Fibroblast of lung (primary cell): Measurements from ENCODE around the gene ATP2B2. TPM values are rescaled to one million over a fixed set of nuclear protein-coding genes. Genes with fewer than 3 reads are reported as not detected.

Experiments
- DNase-seq, 2 donors: peaks; one replicate each; pipeline versions ENCODE4 v3.0.0 to v3.0.0-alpha.2; 2010; ENCODE audit warnings: low read depth in 2 of 2
- H2AFZ ChIP-seq: 2 replicates; pipeline ENCODE4 v1.5.1; 2012; ENCODE audit warnings: low read length, control low read depth, inconsistent platforms
- H3K27ac ChIP-seq: 2 replicates; pipeline ENCODE4 v1.5.1; 2011; ENCODE audit warnings: low read length, control low read depth; ENCODE audit not compliant: insufficient read depth
- H3K27me3 ChIP-seq: 2 replicates; pipeline ENCODE4 v1.5.1; 2011; ENCODE audit warnings: mild to moderate bottlenecking, low read length; ENCODE audit not compliant: control insufficient read depth, insufficient read depth
- H3K36me3 ChIP-seq: 2 replicates; pipeline ENCODE4 v1.5.1; 2011; ENCODE audit warnings: low read length; ENCODE audit not compliant: control insufficient read depth, insufficient read depth
- H3K4me1 ChIP-seq: 2 replicates; pipeline ENCODE4 v1.5.1; 2011; ENCODE audit warnings: low read length; ENCODE audit not compliant: control insufficient read depth, insufficient read depth; ENCODE audit errors: extremely low read depth
- H3K4me2 ChIP-seq: 2 replicates; pipeline ENCODE4 v1.5.1; 2011; ENCODE audit warnings: low read length, control low read depth; ENCODE audit not compliant: insufficient read depth; ENCODE audit errors: extremely low read depth
- H3K4me3 ChIP-seq, 4 experiments: fragments of 200-600 bp in 1 of 4; sonication (generic) in 1 of 4; replicated peaks in 1 of 4; 2 replicates each; pipeline ENCODE4 v1.5.1; 2011 to 2016; ENCODE audit warnings: low read length in 4 of 4, low read depth in 3 of 4, mild to moderate bottlenecking in 3 of 4, control low read depth in 2 of 4, inconsistent platforms in 1 of 4, mixed read lengths in 1 of 4; ENCODE audit not compliant: insufficient read depth in 1 of 4; ENCODE audit errors: control extremely low read depth in 1 of 4
- H3K79me2 ChIP-seq: 2 replicates; pipeline ENCODE4 v1.5.1; 2012; ENCODE audit warnings: mild to moderate bottlenecking, low read length, inconsistent platforms; ENCODE audit not compliant: control insufficient read depth, insufficient read depth
- H3K9ac ChIP-seq: 2 replicates; pipeline ENCODE4 v1.5.1; 2011; ENCODE audit warnings: mild to moderate bottlenecking, low read length, control low read depth; ENCODE audit not compliant: insufficient read depth
- H3K9me3 ChIP-seq: 2 replicates; pipeline ENCODE4 v1.5.1; 2012; ENCODE audit warnings: low read depth, low read length; ENCODE audit not compliant: control insufficient read depth, insufficient read depth
- H4K20me1 ChIP-seq: 2 replicates; pipeline ENCODE4 v1.5.1; 2011; ENCODE audit warnings: low read length; ENCODE audit not compliant: control insufficient read depth, insufficient read depth; ENCODE audit errors: extremely low read depth
- CTCF ChIP-seq, 2 donors: IDR thresholded peaks in 1 of 2; conservative IDR thresholded peaks in 1 of 2; 1 replicate in 1 of 2; 2 replicates in 1 of 2; pipeline ENCODE4 v1.5.1; 2011 to 2012; ENCODE audit warnings: low read length in 2 of 2, control low read depth in 1 of 2, inconsistent platforms in 1 of 2, low read depth in 1 of 2, mild to moderate bottlenecking in 1 of 2
- EZH2 ChIP-seq: IDR thresholded peaks from 2 replicates; pipeline ENCODE4 v1.5.1; 2012; ENCODE audit warnings: low read length, control low read depth, mild to moderate bottlenecking; ENCODE audit errors: missing control alignments
- polyA plus RNA-seq, 2 donors: library from polyadenylated mRNA; depleted of rRNA in 1 of 2; stranded (reverse) in 1 of 2; unstranded in 1 of 2; fragments of >200 nt; gene quantifications; 2 replicates each; pipeline ENCODE4 v1.2.1, GENCODE V29; 2011 to 2012; ENCODE audit warnings: missing spikeins in 1 of 2
- total RNA-seq: library from RNA; depleted of rRNA; stranded (reverse); fragments of >200 nt; gene quantifications from 2 replicates; pipeline ENCODE4 v1.2.1, GENCODE V29; 2014

The ATP2B2 gene
- total and polyA plus RNA-seq, 2 donors (not counting 1 experiment from before 2014, with no cell fraction given) = not detected

- TF ChIP-seq CTCF (conservative IDR thresholded peaks at IDR 0.05 in 1 of 2, IDR thresholded peaks at IDR 0.05 in 1 of 2; ENCODE audit: low read depth in 1 of 2, low read length in 2 of 2) = no peak
- TF ChIP-seq EZH2 = no peak
- Histone ChIP-seq H3K4me2 (no peak overlapping the region), H3K9ac (no peak overlapping the region), H3K9me3 (no peaks in the 10 kb centered on the region), H3K4me3 (no peak overlapping the region), H2AFZ (no peak overlapping the region), H3K27me3 (no peaks in the 10 kb centered on the region), H3K36me3 (no peaks in the 10 kb centered on the region), H3K4me1 (peaks cover 2% of the 10 kb centered on the region), H4K20me1 (no peaks in the 10 kb centered on the region), H3K27ac (no peak overlapping the region), H3K79me2 (no peaks in the 10 kb centered on the region)
- no peak for DNase-seq
These were observed 69.5 kb downstream of the ATP2B2 start for GRCh38 chr3:10435850-10436249.

GRCh38 chr3:10434938-10435336 lies 70.4 kb downstream of the ATP2B2 start:
- Histone ChIP-seq H2AFZ (no peak overlapping the region), H3K9ac (no peak overlapping the region), H3K27ac (no peak overlapping the region), H3K27me3 (no peaks in the 10 kb centered on the region), H3K4me1 (peaks cover 2% of the 10 kb centered on the region), H3K4me3 (no peak overlapping the region), H3K9me3 (no peaks in the 10 kb centered on the region), H3K36me3 (no peaks in the 10 kb centered on the region), H3K4me2 (no peak overlapping the region), H3K79me2 (no peaks in the 10 kb centered on the region), H4K20me1 (no peaks in the 10 kb centered on the region)
- no peak for DNase-seq
- TF ChIP-seq CTCF (conservative IDR thresholded peaks at IDR 0.05 in 1 of 2, IDR thresholded peaks at IDR 0.05 in 1 of 2; ENCODE audit: low read depth in 1 of 2, low read length in 2 of 2) (no peak), EZH2 (no peak)

- Histone ChIP-seq H3K4me3 (no peak overlapping the region), H3K79me2 (no peaks in the 10 kb centered on the region), H3K36me3 (no peaks in the 10 kb centered on the region), H3K27me3 (no peaks in the 10 kb centered on the region), H3K9me3 (no peaks in the 10 kb centered on the region), H2AFZ (no peak overlapping the region), H3K4me2 (no peak overlapping the region), H3K9ac (no peak overlapping the region), H3K27ac (no peak overlapping the region), H4K20me1 (no peaks in the 10 kb centered on the region), H3K4me1 (peaks cover 2% of the 10 kb centered on the region)
- DNase-seq = no peak
- no peak for TF ChIP-seq EZH2
These were observed 71.0 kb downstream of the ATP2B2 start for GRCh38 chr3:10434144-10434937.
